ENCODE measurements around the gene ARL6IP5. TPM values are rescaled to one million over a fixed set of nuclear protein-coding genes. Genes with fewer than 3 reads are reported as not detected.

ARL6IP5 gene
- total RNA-seq, 1 donor from 2014 or later = 116 TPM

DNA sequence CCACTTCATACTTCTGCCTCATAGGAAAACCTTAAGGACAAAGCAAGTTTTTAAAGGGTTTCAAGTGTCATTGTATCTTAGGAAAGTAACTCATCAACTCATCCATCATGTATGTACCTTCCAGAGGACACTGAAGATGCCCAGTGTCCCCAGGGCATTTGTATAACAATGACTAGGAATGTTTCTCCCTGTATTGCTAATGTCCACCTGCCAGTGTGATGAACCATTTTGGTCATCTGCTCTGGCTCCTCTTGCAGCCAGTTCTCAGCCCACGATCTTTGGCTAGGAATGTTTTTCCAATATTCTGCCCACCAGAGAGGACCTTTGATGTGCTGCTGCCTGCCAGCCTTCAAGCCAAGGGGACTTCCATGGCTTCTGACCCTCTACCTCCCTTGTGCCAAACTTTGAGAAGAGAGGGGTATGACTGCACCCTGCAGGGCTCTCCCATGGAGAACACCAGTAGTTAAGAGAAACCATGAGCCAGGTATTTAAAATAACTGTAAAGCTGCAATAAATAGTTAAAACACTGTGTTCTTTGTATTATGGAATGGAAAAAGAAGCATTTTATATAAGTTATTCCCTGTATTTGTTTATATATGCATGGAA is 26.3 kb downstream of the ARL6IP5 start:
- DNase-seq (ENCODE audit: low spot score) (no peak), ATAC-seq (no peak)
- intact Hi-C loops (cut with DNase I) = no loop called here

DNA sequence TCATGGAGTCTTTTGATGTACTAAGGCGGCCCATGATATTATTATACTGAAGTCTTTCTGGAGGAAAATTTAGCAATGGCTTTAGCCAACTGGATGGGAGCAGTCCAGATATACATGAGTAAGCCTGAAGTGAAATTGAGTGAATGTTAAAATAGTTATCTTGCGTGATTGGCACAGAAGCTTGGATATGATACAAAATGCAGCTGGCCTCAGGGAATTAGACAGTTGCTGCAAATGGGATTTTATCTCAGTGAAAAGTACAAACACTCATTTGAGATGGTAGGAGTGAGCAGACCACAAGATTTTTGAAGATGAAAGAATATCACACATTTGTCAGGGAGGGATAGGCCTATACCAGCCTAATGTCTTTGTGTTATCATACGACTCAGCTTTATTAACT is 28.8 kb downstream of the ARL6IP5 start:
- DNase-seq (ENCODE audit: low spot score) (no peak), ATAC-seq (no peak)
- intact Hi-C loops (cut with DNase I) = no loop called here

DNA sequence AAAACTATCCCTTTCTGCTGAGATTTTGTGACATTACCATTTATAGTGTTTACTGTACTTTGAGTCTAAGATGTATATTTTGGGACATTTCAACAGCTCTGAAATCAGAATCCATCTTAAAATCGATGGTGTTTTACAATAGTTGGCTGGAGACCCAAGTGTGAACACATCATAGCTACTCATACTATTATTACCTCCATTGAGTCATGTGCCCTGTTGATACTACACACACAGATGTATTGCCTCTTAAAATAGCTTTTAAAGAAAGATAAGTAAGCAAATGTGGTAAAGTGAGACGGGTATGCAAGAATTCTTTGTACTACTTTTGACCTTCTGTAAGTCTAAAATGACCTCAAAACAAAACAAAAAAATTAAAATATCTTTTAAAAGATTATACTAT is 31.0 kb downstream of the ARL6IP5 start:
- DNase-seq (ENCODE audit: low spot score) = no peak
- intact Hi-C loops (cut with DNase I) = no loop called here
- ATAC-seq = no peak

DNA sequence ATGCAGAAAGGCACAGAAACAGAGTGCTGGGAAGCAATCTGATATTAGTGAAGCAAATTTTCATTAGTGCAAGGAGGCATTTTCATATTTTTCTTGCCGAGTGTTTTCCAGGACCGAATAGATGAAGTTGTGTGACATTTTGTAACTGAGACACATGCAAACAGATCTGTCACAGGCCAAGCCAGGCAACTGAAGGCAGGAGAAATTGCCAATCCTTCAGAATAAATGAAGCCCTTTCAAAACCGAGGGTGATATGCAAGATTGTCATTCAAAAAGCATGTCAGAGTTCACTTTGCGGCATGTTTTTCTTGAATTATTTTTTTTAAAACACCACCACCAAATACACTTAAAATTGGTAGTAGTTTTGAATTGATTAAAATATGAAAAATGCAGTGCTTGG is 31.4 kb downstream of the ARL6IP5 start:
- no peak for ATAC-seq
- no peak for DNase-seq (ENCODE audit: low spot score)
- intact Hi-C loops (cut with DNase I) = no loop called here

DNA sequence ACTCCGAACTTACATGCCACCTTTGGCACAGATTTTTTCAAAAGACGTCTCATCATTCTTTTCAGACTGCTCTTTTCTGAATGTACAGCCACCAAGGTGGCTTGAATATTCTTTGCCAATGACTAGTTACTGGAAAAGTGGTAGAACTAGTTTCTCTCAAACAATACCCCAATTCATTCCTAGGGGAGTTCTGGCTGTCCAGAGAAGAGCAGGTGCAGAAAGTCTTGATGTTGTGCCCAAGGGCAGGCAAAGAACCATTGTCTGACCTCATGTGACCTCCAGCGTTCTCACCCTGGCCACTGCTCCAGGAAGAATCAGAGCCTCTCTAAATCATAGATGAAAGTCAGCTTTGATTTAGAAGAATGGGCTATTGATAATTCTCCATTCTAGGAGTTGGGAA is 32.2 kb downstream of the ARL6IP5 start:
- no peak for DNase-seq (ENCODE audit: low spot score)
- ATAC-seq = no peak
- intact Hi-C loops (cut with DNase I) = no loop called here

DNA sequence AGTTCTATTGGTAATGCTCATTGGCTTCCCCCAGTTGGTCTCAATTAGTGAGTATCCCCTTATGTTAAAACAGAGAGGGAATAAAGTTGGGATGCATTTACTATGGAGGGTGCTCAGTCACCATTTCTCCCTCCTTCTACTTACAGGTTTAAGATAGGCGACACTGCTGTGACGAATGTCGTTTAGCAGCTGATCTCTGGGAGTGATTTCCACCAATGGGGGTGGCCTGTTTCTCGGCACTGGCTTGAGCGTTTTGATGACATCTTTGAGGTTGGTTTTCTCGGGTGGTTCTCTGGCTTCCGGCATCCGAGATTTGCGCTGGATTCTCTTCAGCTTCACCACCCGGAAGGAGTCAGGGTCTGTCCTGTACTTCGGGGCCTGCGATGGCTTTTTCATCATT is 33.8 kb downstream of the ARL6IP5 start:
- intact Hi-C loops (cut with DNase I) = no loop called here
- DNase-seq (ENCODE audit: low spot score) (no peak), ATAC-seq (no peak)

DNA sequence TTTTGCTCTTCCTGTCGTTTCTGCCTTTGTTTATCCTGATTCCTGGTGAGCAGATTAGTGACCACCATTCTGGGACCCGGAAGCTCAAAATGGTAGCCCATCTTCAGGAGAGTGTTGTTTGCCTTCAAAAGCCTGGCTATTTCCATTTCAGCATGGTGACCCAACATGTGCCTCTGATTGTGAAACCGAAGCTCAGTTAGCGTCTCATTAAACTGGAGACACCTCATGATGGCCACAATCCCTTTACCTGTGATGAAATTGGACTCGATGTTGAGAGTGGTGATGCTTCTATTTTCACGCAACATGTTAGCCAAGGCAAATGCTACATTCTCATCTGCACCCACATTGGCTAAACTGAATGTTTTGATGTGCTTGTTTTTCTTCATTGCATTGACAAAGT is 34.4 kb downstream of the ARL6IP5 start:
- intact Hi-C loops (cut with DNase I) = no loop called here
- ATAC-seq (no peak), DNase-seq (ENCODE audit: low spot score) (no peak)

DNA sequence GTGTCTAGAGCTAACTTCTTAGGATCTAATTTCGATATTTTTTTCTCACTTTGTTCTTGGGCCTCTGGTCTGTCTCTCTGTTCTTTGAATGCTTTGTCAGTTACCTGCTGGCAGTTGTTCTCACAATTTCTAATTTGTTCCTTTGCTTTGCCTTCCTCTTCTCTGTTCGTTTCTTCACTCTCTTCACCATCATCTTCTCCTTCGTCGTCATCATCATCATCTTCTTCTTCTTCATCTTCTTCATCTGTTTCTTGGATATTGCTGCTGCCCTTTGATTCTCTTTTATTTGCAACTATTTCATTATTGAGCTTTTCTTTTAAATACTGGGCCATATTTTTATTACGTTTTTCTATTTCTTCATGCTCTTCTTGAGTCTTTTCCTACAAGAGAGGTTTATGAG is 34.9 kb downstream of the ARL6IP5 start:
- intact Hi-C loops (cut with DNase I) = no loop called here
- ATAC-seq (no peak), DNase-seq (ENCODE audit: low spot score) (no peak)

DNA sequence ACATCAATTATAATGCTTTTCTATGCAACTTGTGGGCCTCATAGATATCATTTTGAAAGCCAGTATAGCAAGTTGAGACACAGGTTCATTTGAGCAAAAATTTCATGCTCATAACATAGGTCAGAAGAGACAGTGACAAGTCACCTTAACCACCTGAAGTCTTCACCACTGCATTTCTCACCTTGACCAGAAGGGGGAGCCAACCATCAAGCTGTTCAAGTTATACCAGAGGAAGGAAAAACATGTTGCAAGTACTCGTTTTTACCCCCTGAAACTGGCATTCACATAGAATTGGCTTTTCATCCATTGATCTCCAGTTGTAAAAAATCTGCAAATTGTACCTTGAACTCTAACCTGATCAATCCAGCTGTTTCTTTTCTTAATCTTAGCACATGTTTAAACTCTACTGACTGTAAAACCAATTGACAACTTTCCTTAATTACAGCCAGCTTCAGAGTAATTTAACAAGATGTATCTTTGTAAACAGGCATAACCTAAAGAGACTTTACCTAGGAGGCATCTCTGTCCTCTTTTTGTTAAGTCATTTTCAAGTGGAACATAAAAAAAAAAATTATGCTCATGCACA is 36.2 kb downstream of the ARL6IP5 start:
- peak; percentile 49 for ATAC-seq
- DNase-seq (ENCODE audit: low spot score) = peak; percentile 81
- intact Hi-C loops (cut with DNase I) = no loop called here

DNA sequence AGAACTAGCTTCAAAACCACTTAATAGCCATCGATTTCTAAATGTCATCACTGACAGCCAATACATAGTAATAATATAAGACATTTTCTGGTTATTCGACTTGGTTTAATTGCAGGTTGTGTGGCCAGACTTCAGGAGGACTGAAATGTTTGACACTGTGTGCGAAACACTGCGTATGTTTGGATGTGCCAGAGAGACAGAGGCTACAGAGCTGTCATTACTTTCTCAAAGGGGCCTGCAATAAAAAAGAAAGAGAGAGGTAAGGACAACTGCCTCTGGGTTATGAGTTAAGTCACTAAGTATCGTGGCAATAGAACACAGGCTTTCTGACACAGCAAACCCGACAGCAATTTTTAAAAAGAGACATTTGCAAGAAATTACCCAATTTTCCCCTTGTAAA is 36.8 kb downstream of the ARL6IP5 start:
- DNase-seq (ENCODE audit: low spot score) = no peak
- intact Hi-C loops (cut with DNase I) = no loop called here
- ATAC-seq = no peak

DNA sequence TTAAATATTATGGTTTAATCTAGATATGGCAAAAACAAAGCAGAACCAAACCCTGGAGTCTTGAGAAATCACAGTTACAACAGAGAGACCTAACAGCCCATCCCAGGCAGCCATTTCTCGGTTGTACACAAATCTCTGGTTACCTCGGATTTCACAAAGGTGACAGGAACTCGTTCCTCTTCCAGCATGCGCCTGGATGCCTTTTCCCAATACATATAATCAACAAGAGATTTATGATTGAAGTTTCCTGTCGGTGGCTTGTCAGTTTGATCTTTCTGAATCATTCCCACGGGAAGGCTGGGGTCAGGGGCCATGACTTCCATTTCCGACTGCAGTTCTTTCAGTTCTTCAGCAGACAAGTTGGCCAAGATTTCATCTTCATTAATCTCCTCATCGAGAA is 37.2 kb downstream of the ARL6IP5 start:
- DNase-seq (ENCODE audit: low spot score) (no peak), ATAC-seq (no peak)
- intact Hi-C loops (cut with DNase I) = no loop called here

DNA sequence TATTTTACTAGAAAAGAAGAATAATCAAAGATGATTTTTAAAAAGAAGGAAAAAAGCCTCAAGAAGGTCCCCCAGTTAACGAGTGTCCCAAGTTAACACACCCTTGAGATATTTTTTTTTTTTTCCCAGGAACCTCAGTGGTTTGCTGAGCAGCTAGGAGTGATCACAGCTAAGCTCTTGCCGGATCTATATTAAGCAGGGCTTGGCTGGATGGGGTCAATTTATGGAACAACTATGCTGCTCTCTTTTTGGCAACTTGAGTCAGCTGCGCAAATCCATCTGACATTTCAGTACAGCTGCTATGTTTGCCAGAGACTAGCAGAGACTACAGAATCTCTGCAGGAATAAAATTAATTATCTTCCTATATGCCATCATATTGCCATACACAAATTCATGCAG is 37.7 kb downstream of the ARL6IP5 start, which contains the start of gene LMOD3:
LMOD3 (minus strand) TSS at position 193 of the 400 bp plus-strand sequence. CDS start 209 bp downstream, outside the sequence.
- DNase-seq (ENCODE audit: low spot score) (no peak), ATAC-seq (no peak)
- intact Hi-C loops (cut with DNase I) = no loop called here

DNA sequence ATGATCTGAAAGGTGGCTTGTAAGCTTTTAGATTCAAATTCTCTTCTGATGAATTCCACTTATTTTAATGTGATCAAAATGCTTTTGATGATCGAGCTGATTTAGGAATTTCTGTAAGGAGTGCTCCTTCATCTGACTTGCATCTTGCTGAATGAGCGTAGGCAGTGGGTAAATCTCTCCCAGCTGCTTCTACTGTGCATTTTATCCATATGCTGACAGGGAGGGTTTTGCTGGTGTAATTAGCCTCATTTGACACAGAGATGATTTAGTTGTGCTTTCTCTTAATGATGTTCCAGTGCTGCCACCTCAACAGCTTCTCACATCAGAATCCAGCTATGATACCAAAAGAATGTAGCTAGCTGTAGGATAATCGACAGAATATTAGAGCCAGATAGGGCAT is 41.5 kb downstream of the ARL6IP5 start:
- intact Hi-C loops (cut with DNase I) = no loop called here
- no peak for ATAC-seq
- DNase-seq (ENCODE audit: low spot score) = no peak

DNA sequence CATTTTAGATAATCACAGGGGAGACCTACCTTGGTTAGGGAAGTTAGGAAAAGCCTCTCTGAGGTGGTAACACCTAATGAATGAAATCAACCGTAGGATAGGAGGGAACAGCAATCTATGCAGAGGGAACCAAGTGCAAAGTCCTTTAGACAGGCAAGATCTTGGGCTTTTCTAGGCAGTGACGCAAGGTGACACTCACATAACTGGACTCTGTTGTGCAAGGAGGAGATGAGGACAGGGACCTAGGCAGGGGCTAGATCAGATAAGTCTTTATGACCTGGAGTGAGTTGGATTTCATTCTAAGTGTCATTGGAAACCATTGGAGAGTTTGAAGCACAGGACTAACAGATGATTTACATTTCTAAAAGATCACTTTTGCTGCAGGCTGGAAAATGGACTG is 42.3 kb downstream of the ARL6IP5 start:
- ATAC-seq (no peak), DNase-seq (ENCODE audit: low spot score) (no peak)
- intact Hi-C loops (cut with DNase I) = no loop called here

DNA sequence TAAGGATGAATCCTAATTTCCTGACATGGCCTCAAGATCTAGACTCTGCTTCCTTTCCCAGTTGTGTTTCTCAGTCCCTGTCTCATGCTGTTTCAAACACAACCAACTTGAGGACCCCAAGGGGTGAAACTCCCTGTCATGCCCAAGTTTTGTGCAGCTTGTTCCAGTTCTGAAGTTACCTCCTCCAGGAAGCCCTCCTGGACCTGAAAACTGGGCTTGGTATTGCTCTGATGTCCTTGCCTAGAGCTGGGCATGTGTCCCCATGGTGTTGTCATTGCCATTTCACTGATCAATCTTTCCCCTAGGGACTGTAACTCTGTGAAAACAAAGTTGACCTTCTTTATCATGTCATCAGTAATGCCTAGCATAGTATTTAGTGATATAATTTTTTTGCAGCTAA is 43.8 kb downstream of the ARL6IP5 start:
- DNase-seq (ENCODE audit: low spot score) = no peak
- no peak for ATAC-seq
- intact Hi-C loops (cut with DNase I) = no loop called here

DNA sequence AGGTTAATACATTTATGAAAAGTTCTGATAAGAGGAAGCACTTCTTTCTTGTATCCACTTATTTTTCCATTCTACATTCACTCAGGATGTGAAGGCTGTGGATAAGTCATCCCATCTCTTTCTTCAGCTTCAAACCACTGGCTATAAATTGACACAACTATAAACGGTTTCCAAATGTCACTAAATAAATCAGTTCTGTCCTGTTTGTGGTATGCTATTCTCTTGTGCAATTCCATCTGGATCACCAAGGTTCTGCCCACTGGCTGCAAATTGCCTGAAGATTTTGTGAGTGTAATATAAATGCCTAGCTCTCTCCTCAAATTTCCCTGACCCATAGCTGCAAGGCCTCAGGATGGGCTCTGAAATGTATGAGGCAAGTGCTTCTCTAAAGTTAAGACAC is 44.8 kb downstream of the ARL6IP5 start:
- no peak for DNase-seq (ENCODE audit: low spot score)
- intact Hi-C loops (cut with DNase I) = no loop called here
- ATAC-seq = no peak

DNA sequence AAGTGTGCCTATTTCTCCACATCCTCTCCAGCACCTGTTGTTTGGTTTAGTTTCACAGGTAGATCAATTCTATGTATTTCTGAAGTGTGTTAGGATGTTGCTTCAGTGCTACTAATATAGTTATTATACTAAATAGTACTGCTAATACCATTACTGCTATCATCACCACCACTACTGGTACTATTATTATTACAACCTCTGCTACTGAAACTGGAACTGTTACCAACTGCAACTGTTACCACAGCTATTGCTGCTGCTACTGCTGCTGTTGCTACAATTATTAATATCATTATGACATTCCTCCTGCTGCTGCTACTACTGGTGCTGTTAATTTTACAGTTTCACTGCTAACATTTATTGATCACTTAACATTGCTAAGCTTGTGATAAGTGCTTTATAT is 46.0 kb downstream of the ARL6IP5 start:
- DNase-seq (ENCODE audit: low spot score) (no peak), ATAC-seq (no peak)
- intact Hi-C loops (cut with DNase I) = no loop called here

DNA sequence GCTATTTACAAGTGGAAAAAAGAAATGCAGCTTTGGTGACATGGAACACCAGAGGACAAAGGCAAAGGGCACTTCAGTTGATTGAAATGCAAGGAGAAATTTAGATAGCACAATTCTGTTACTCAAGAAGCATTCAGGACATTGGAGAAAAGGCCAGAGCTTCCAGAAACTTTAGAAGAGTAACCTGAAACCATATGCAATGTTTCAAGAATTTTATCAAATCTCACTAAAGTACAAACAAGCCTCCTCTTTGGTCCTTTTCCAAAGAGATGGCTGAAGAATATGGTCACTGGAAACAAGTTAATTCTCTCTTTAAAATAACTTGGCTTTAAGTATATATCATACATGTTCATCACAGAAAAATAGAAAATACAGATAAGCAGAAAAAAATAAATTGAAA is 52.3 kb downstream of the ARL6IP5 start:
- ATAC-seq = no peak
- intact Hi-C loops (cut with DNase I) = no loop called here
- no peak for DNase-seq (ENCODE audit: low spot score)

DNA sequence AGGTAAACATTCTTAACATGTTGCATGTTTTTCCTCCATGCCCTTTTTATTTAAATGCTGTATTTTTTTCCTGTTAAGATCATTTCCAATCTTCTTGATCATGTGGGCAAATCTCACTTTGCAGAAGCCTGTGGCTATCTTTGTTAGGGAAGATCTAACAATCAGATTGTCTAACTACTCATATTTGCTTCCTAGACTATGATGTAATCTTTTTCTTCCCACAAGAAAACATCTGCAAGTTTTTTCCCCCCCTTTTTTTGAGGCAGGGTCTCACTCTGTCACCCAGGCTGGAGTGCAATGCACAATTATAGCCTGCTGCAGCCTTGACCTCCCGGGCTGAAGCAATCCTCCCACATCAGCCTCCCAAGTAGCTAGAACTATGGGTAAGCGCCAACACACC is 52.7 kb downstream of the ARL6IP5 start:
- no peak for ATAC-seq
- intact Hi-C loops (cut with DNase I) = no loop called here
- no peak for DNase-seq (ENCODE audit: low spot score)

DNA sequence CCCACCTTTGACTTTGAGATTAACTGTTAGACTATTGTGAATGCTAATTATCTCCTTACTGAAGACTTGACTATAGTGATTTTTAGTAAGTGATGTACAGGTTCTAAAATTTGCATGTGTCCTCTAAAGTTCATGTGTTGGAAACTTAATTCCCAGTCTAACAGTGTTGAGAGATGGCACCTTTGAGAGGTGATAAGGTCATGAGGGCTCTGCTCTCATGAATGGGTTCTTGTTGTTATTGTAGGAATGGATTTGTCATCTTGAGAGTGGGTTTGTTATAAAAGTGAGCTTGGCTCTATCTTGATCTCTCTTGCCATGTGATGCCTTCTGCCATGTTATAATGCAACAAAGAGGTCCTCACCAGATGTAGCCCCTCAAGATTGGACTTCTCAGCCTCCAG is 56.6 kb downstream of the ARL6IP5 start:
- intact Hi-C loops (cut with DNase I) = no loop called here
- ATAC-seq (no peak), DNase-seq (ENCODE audit: low spot score) (no peak)

DNA sequence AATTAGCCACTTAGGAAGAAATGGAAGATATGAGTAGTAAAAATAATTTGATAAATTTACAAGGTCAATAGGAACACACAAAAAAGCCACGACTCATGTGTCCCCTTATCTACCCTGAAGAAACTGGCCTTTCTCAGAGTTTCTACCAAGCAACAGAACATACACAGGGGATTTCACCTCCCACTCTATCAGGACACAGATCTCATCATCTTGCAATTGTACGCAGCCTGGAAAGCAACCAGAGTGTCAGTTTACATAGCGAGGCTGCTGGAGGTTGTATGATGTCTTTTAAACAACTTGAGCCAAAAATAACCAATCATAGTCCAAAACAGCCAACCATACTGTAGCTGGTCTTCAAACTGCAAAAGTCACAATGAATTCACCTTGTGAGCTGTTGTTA is 57.4 kb downstream of the ARL6IP5 start:
- intact Hi-C loops (cut with DNase I) = no loop called here
- DNase-seq (ENCODE audit: low spot score) (no peak), ATAC-seq (peak; percentile 56)

Data from sciatic nerve (tissue), 2 donors.